ENCODE measurements around the gene COX6A2.
"Not testable (repeated sequence)": the region's sequence is repeated elsewhere in the genome, so short reads cannot be mapped to it uniquely, and the experiment has no call there.

The COX6A2 gene

GRCh38 chr16:31440516-31441184 is 12.5 kb upstream of the COX6A2 start:
- no peak for DNase-seq (ENCODE audit: low read depth)

GRCh38 chr16:31439519-31439918 is 11.4 kb upstream of the COX6A2 start:
- no peak for DNase-seq (ENCODE audit: low read depth)
- TF ChIP-seq, protein P1, sequence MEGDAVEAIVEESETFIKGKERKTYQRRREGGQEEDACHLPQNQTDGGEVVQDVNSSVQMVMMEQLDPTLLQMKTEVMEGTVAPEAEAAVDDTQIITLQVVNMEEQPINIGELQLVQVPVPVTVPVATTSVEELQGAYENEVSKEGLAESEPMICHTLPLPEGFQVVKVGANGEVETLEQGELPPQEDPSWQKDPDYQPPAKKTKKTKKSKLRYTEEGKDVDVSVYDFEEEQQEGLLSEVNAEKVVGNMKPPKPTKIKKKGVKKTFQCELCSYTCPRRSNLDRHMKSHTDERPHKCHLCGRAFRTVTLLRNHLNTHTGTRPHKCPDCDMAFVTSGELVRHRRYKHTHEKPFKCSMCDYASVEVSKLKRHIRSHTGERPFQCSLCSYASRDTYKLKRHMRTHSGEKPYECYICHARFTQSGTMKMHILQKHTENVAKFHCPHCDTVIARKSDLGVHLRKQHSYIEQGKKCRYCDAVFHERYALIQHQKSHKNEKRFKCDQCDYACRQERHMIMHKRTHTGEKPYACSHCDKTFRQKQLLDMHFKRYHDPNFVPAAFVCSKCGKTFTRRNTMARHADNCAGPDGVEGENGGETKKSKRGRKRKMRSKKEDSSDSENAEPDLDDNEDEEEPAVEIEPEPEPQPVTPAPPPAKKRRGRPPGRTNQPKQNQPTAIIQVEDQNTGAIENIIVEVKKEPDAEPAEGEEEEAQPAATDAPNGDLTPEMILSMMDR (conservative IDR thresholded peaks at IDR 0.05; ENCODE audit: low read depth, low read length), result no peak
- H3K4me3 ChIP-seq (ENCODE audit: low read depth, low read length), result no peak overlapping the region

More at GRCh38 chr16:31440516-31441184, 12.5 kb upstream of the COX6A2 start:
- H3K4me3 ChIP-seq (ENCODE audit: low read depth, low read length), result no peak overlapping the region
- TF ChIP-seq, protein P1 (conservative IDR thresholded peaks at IDR 0.05; ENCODE audit: low read depth, low read length), result no peak

DNA sequence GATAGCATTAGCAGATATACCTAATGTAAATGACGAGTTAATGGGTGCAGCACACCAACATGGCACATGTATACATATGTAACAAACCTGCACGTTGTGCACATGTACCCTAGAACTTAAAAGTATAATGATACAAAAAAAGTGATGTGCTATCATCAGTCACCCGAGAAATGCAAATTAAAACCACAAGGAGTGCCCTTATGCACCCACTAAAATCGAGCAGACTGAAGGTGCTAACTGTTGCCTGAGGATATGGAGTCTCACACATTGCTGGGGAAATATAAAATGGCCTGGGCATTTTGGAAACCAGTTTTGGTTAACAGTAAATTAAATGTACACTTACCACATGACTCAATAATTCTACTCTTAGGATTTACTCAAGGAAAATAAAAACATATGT is 10.9 kb upstream of the COX6A2 start:
- H3K4me3 ChIP-seq (ENCODE audit: low read depth, low read length), result not testable (repeated sequence)

DNA sequence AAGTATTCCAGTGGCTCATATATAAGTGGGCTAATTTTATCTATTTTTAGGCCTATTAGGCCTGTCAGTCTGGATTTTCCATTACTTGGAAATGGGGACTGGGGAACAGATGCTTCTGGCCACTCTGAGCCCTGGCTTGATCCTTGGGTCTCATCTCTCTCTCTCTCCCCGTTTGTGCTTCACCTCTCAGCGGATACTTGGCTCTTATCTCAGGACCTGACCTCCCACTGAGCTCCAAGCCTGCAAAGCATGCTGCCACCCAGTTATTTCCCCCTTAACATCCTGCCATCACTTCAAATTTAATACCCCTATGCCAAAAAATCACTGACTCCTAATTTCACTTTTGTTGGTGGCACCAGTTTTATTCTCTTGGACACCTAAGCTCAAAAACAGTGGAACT is 10.3 kb upstream of the COX6A2 start:
- no peak for DNase-seq (ENCODE audit: low read depth)
- H3K4me3 ChIP-seq (ENCODE audit: low read depth, low read length), result no peak overlapping the region
- TF ChIP-seq, protein P1 (conservative IDR thresholded peaks at IDR 0.05; ENCODE audit: low read depth, low read length), result no peak

More for the DNA sequence above, 10.9 kb upstream of the COX6A2 start:
- not testable (repeated sequence) for DNase-seq (ENCODE audit: low read depth)

GRCh38 chr16:31436221-31437045 is 8.3 kb upstream of the COX6A2 start:
- DNase-seq (ENCODE audit: low read depth), result no peak
- TF ChIP-seq, protein P1 (conservative IDR thresholded peaks at IDR 0.05; ENCODE audit: low read depth, low read length), result no peak

DNA sequence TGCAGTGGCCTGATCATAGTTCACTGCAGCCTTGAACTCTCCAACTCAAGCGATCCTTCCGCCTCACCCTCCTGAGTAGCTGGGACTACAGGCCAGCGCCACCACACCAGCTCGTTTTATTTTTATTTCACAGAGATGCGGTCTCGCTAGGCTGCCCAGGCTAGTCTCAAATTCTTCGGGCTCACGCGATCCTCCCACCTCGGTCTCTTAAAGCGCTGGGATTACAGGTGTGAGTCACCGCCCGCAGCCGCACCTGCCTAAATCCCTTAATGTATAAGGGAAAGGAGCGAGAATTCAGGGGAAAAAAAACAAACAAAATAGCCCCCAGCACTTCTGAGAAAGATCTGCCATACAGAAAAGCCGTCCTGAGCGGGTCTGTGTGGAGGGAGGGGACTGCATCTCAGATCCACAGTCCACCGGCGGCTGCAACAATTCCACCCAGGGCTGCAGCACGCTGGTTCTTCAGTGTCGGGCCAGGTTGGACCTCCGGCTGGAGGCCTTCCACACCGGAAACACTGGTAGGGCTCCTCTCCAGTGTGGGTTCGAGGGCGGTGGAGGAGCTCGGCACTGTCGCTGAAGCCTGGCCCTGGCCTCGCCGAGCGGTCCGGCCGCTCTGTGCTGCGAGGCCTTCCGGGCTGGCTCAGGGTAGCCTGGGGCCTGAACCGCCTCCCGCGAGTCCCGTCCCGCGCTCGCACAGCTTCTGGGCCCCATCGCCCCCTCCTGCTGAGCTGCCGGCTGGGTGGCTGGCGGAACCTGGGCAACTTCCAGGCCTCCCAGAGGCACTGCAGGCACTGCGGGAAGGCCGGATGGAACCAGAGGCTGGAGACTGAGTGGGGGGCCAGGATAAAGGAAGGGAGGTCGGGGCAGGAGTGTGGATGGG is 7.4 kb upstream of the COX6A2 start:
- DNase-seq (ENCODE audit: low read depth), result no peak
- H3K4me3 ChIP-seq (ENCODE audit: low read depth, low read length), result no peak overlapping the region
- TF ChIP-seq, protein P1 (conservative IDR thresholded peaks at IDR 0.05; ENCODE audit: low read depth, low read length), result no peak

More at GRCh38 chr16:31436221-31437045, 8.3 kb upstream of the COX6A2 start:
- no peak overlapping the region for H3K4me3 ChIP-seq (ENCODE audit: low read depth, low read length)
